ENCODE data around the gene PHKG1.
A peak's percentile ranks its signal among the peaks of the same experiment; 100 is the strongest.
"Not testable (repeated sequence)": the region's sequence is repeated elsewhere in the genome, so short reads cannot be mapped to it uniquely, and the experiment has no call there.

The PHKG1 gene

GRCh38 chr7:56106108-56107073 is 13.6 kb upstream of the PHKG1 start, which contains the start of gene CHCHD2:
Gene CHCHD2, minus strand, starts transcription at chr7:56106476. Its CDS starts 63 bp downstream, at chr7:56106413.
- Histone ChIP-seq H3K4me1 (ENCODE audit: control insufficient read depth in 5 of 5, insufficient read depth in 5 of 5, low read length in 5 of 5) (peaks cover 0 to 16% (median 12%) of the 10 kb centered on the region in 5 donors), H3K27me3 (ENCODE audit: control insufficient read depth in 5 of 5, insufficient read depth in 4 of 5, low read length in 5 of 5) (no peaks in the 10 kb centered on the region), H3K4me3 (ENCODE audit: low read depth in 1 of 5, low read length in 5 of 5) (peak within 1 kb of the TSS; percentile 85 to 99 (median 92)), H3K27ac (ENCODE audit: low read depth, low read length) (peak within 1 kb of the TSS; percentile 90), H3K36me3 (ENCODE audit: control insufficient read depth in 5 of 5, insufficient read depth in 5 of 5, low read length in 5 of 5) (peaks cover 13 to 30% (median 23%) of the 10 kb centered on the region in 5 donors), H3K9ac (ENCODE audit: low read length in 5 of 5) (peak within 1 kb of the TSS; percentile 89 to 94 (median 92)), H3K9me3 (ENCODE audit: control insufficient read depth in 5 of 5, low read length in 5 of 5) (no peaks in the 10 kb centered on the region)

GRCh38 chr7:56105508-56105907 is 12.8 kb upstream of the PHKG1 start:
- H3K4me3 ChIP-seq (ENCODE audit: low read depth in 1 of 5, low read length in 5 of 5) = peak overlapping the region; percentile 85 to 99 (median 92)
- peak overlapping the region; percentile 90 for H3K27ac ChIP-seq (ENCODE audit: low read depth, low read length)
- peak overlapping the region; percentile 89 to 94 (median 92) for H3K9ac ChIP-seq (ENCODE audit: low read length in 5 of 5)
- H3K4me1 ChIP-seq (ENCODE audit: control insufficient read depth in 5 of 5, insufficient read depth in 5 of 5, low read length in 5 of 5) = peaks cover 0 to 16% (median 12%) of the 10 kb centered on the region in 5 donors
- peaks cover 21 to 39% (median 32%) of the 10 kb centered on the region in 5 donors for H3K36me3 ChIP-seq (ENCODE audit: control insufficient read depth in 5 of 5, insufficient read depth in 5 of 5, low read length in 5 of 5)
- H3K9me3 ChIP-seq (ENCODE audit: control insufficient read depth in 5 of 5, low read length in 5 of 5) = no peaks in the 10 kb centered on the region
- no peaks in the 10 kb centered on the region for H3K27me3 ChIP-seq (ENCODE audit: control insufficient read depth in 5 of 5, insufficient read depth in 4 of 5, low read length in 5 of 5)

- not testable (repeated sequence) for H3K27me3 ChIP-seq (ENCODE audit: control insufficient read depth in 5 of 5, insufficient read depth in 4 of 5, low read length in 5 of 5); H3K27ac ChIP-seq (ENCODE audit: low read depth, low read length); H3K4me3 ChIP-seq (ENCODE audit: low read depth in 1 of 5, low read length in 5 of 5); H3K9me3 ChIP-seq (ENCODE audit: control insufficient read depth in 5 of 5, low read length in 5 of 5); H3K9ac ChIP-seq (ENCODE audit: low read length in 5 of 5)
- H3K36me3 ChIP-seq (ENCODE audit: control insufficient read depth in 5 of 5, insufficient read depth in 5 of 5, low read length in 5 of 5) = peaks cover 21 to 52% (median 46%) of the 10 kb centered on the region in 5 donors
- peaks cover 0 to 16% (median 12%) of the 10 kb centered on the region in 5 donors for H3K4me1 ChIP-seq (ENCODE audit: control insufficient read depth in 5 of 5, insufficient read depth in 5 of 5, low read length in 5 of 5)
Observed at GRCh38 chr7:56104138-56104537, 11.4 kb upstream of the PHKG1 start.

GRCh38 chr7:56099653-56100052 is 6.9 kb upstream of the PHKG1 start:
- Histone ChIP-seq H3K27ac (ENCODE audit: low read depth, low read length) (no peak overlapping the region), H3K9me3 (ENCODE audit: control insufficient read depth in 5 of 5, low read length in 5 of 5) (no peaks in the 10 kb centered on the region), H3K36me3 (ENCODE audit: control insufficient read depth in 5 of 5, insufficient read depth in 5 of 5, low read length in 5 of 5) (peaks cover 21 to 52% (median 46%) of the 10 kb centered on the region in 5 donors), H3K4me1 (ENCODE audit: control insufficient read depth in 5 of 5, insufficient read depth in 5 of 5, low read length in 5 of 5) (peaks cover 0 to 12% (median 11%) of the 10 kb centered on the region in 5 donors), H3K9ac (ENCODE audit: low read length in 5 of 5) (no peak overlapping the region), H3K27me3 (ENCODE audit: control insufficient read depth in 5 of 5, insufficient read depth in 4 of 5, low read length in 5 of 5) (no peaks in the 10 kb centered on the region), H3K4me3 (ENCODE audit: low read depth in 1 of 5, low read length in 5 of 5) (no peak overlapping the region)

- H3K27me3 ChIP-seq (ENCODE audit: control insufficient read depth in 5 of 5, insufficient read depth in 4 of 5, low read length in 5 of 5); H3K27ac ChIP-seq (ENCODE audit: low read depth, low read length): not testable (repeated sequence)
Observed at GRCh38 chr7:56098187-56099008, 5.6 kb upstream of the PHKG1 start.

GRCh38 chr7:56097700-56098099 is 4.9 kb upstream of the PHKG1 start:
- H3K27ac ChIP-seq (ENCODE audit: low read depth, low read length) = no peak overlapping the region
- H3K27me3 ChIP-seq (ENCODE audit: control insufficient read depth in 5 of 5, insufficient read depth in 4 of 5, low read length in 5 of 5) = no peaks in the 10 kb centered on the region
- H3K4me3 ChIP-seq (ENCODE audit: low read depth in 1 of 5, low read length in 5 of 5) = no peak overlapping the region
- H3K36me3 ChIP-seq (ENCODE audit: control insufficient read depth in 5 of 5, insufficient read depth in 5 of 5, low read length in 5 of 5) = peaks cover 16 to 36% (median 35%) of the 10 kb centered on the region in 5 donors
- no peak overlapping the region for H3K9ac ChIP-seq (ENCODE audit: low read length in 5 of 5)
- H3K4me1 ChIP-seq (ENCODE audit: control insufficient read depth in 5 of 5, insufficient read depth in 5 of 5, low read length in 5 of 5) = peaks cover 3 to 19% (median 16%) of the 10 kb centered on the region in 5 donors
- H3K9me3 ChIP-seq (ENCODE audit: control insufficient read depth in 5 of 5, low read length in 5 of 5) = no peaks in the 10 kb centered on the region

More at GRCh38 chr7:56098187-56099008, 5.6 kb upstream of the PHKG1 start:
- H3K4me3 ChIP-seq (ENCODE audit: low read depth in 1 of 5, low read length in 5 of 5); H3K9me3 ChIP-seq (ENCODE audit: control insufficient read depth in 5 of 5, low read length in 5 of 5); H3K9ac ChIP-seq (ENCODE audit: low read length in 5 of 5): not testable (repeated sequence)
- peaks cover 16 to 43% (median 39%) of the 10 kb centered on the region in 5 donors for H3K36me3 ChIP-seq (ENCODE audit: control insufficient read depth in 5 of 5, insufficient read depth in 5 of 5, low read length in 5 of 5)
- H3K4me1 ChIP-seq (ENCODE audit: control insufficient read depth in 5 of 5, insufficient read depth in 5 of 5, low read length in 5 of 5) = peaks cover 0 to 12% (median 9%) of the 10 kb centered on the region in 5 donors

- peak overlapping the region; percentile 74 for H3K27ac ChIP-seq (ENCODE audit: low read depth, low read length)
- peak overlapping the region in 2 of 5 donors; percentile 54 to 61 for H3K9ac ChIP-seq (ENCODE audit: low read length in 5 of 5)
- H3K4me3 ChIP-seq (ENCODE audit: low read depth in 1 of 5, low read length in 5 of 5) = peak overlapping the region in 4 of 5 donors; percentile 2 to 52 (median 44)
- H3K27me3 ChIP-seq (ENCODE audit: control insufficient read depth in 5 of 5, insufficient read depth in 4 of 5, low read length in 5 of 5); H3K9me3 ChIP-seq (ENCODE audit: control insufficient read depth in 5 of 5, low read length in 5 of 5): not testable (repeated sequence)
- H3K4me1 ChIP-seq (ENCODE audit: control insufficient read depth in 5 of 5, insufficient read depth in 5 of 5, low read length in 5 of 5) = peaks cover 5 to 24% (median 23%) of the 10 kb centered on the region in 5 donors
- H3K36me3 ChIP-seq (ENCODE audit: control insufficient read depth in 5 of 5, insufficient read depth in 5 of 5, low read length in 5 of 5) = peaks cover 0 to 11% (median 7%) of the 10 kb centered on the region in 5 donors
Observed at GRCh38 chr7:56092388-56092787, 364 bp downstream of the PHKG1 start.

- peak overlapping the region in 2 of 5 donors; percentile 54 to 55 for H3K9ac ChIP-seq (ENCODE audit: low read length in 5 of 5)
- H3K4me1 ChIP-seq (ENCODE audit: control insufficient read depth in 5 of 5, insufficient read depth in 5 of 5, low read length in 5 of 5) = peaks cover 5 to 22% (median 21%) of the 10 kb centered on the region in 5 donors
- H3K27me3 ChIP-seq (ENCODE audit: control insufficient read depth in 5 of 5, insufficient read depth in 4 of 5, low read length in 5 of 5) = no peaks in the 10 kb centered on the region
- H3K36me3 ChIP-seq (ENCODE audit: control insufficient read depth in 5 of 5, insufficient read depth in 5 of 5, low read length in 5 of 5) = peaks cover 0 to 17% (median 12%) of the 10 kb centered on the region in 5 donors
- peak overlapping the region; percentile 74 for H3K27ac ChIP-seq (ENCODE audit: low read depth, low read length)
- H3K9me3 ChIP-seq (ENCODE audit: control insufficient read depth in 5 of 5, low read length in 5 of 5) = no peaks in the 10 kb centered on the region
- peak overlapping the region in 2 of 5 donors; percentile 17 to 48 for H3K4me3 ChIP-seq (ENCODE audit: low read depth in 1 of 5, low read length in 5 of 5)
Observed at GRCh38 chr7:56091591-56091990, 1.2 kb downstream of the PHKG1 start.

- H3K9ac ChIP-seq (ENCODE audit: low read length in 5 of 5) = no peak overlapping the region
- H3K4me1 ChIP-seq (ENCODE audit: control insufficient read depth in 5 of 5, insufficient read depth in 5 of 5, low read length in 5 of 5) = peaks cover 4 to 21% (median 19%) of the 10 kb centered on the region in 5 donors
- H3K27ac ChIP-seq (ENCODE audit: low read depth, low read length) = no peak overlapping the region
- H3K9me3 ChIP-seq (ENCODE audit: control insufficient read depth in 5 of 5, low read length in 5 of 5) = no peaks in the 10 kb centered on the region
- no peak overlapping the region for H3K4me3 ChIP-seq (ENCODE audit: low read depth in 1 of 5, low read length in 5 of 5)
- peaks cover 0 to 26% (median 17%) of the 10 kb centered on the region in 5 donors for H3K36me3 ChIP-seq (ENCODE audit: control insufficient read depth in 5 of 5, insufficient read depth in 5 of 5, low read length in 5 of 5)
- H3K27me3 ChIP-seq (ENCODE audit: control insufficient read depth in 5 of 5, insufficient read depth in 4 of 5, low read length in 5 of 5) = no peaks in the 10 kb centered on the region
Observed at GRCh38 chr7:56087445-56087844, 5.3 kb downstream of the PHKG1 start.
